NCI-H146 treated with DMSO at 0.1 percent for 48 hours (cell line): ENCODE measurements around the gene HTR7.
"Not testable (repeated sequence)": the region's sequence is repeated elsewhere in the genome, so short reads cannot be mapped to it uniquely, and the experiment has no call there.

ENCODE experiments used
- DNase-seq: peaks from one replicate; lab custom pipeline; 2025; ENCODE audit not compliant: unreplicated experiment; lab: John Stamatoyannopoulos, UW

The HTR7 gene

GRCh38 chr10:90858461-90858968, 676 bp upstream of the HTR7 start:
- no peak for DNase-seq

- DNase-seq = no peak
Measured at GRCh38 chr10:90856964-90857634, 740 bp downstream of the HTR7 start.

- DNase-seq = no peak
Measured at GRCh38 chr10:90856261-90856660, 1.6 kb downstream of the HTR7 start.

GRCh38 chr10:90855126-90855525, 2.7 kb downstream of the HTR7 start:
- DNase-seq = no peak

GRCh38 chr10:90849956-90850749, 7.7 kb downstream of the HTR7 start:
- DNase-seq = no peak

- DNase-seq = no peak
Measured at GRCh38 chr10:90847436-90847835, 10.4 kb downstream of the HTR7 start.

- DNase-seq = no peak
Measured at GRCh38 chr10:90846746-90847145, 11.1 kb downstream of the HTR7 start.

GRCh38 chr10:90845726-90846125, 12.1 kb downstream of the HTR7 start:
- no peak for DNase-seq

GRCh38 chr10:90842725-90843124, 15.1 kb downstream of the HTR7 start:
- no peak for DNase-seq

GRCh38 chr10:90837486-90837885, 20.4 kb downstream of the HTR7 start:
- DNase-seq = no peak

- no peak for DNase-seq
Measured at GRCh38 chr10:90834326-90834725, 23.5 kb downstream of the HTR7 start.

- DNase-seq = no peak
Measured at GRCh38 chr10:90832111-90832510, 25.7 kb downstream of the HTR7 start.

- no peak for DNase-seq
Measured at GRCh38 chr10:90822508-90822907, 35.3 kb downstream of the HTR7 start.

GRCh38 chr10:90821864-90822263, 36.0 kb downstream of the HTR7 start:
- DNase-seq = not testable (repeated sequence)

GRCh38 chr10:90819911-90820310, 37.9 kb downstream of the HTR7 start:
- no peak for DNase-seq

GRCh38 chr10:90818736-90819135, 39.1 kb downstream of the HTR7 start:
- no peak for DNase-seq

- no peak for DNase-seq
Measured at GRCh38 chr10:90817128-90817889, 40.5 kb downstream of the HTR7 start.

GRCh38 chr10:90816466-90816865, 41.4 kb downstream of the HTR7 start:
- DNase-seq = no peak

GRCh38 chr10:90813594-90814365, 44.1 kb downstream of the HTR7 start:
- no peak for DNase-seq

GRCh38 chr10:90807106-90807505, 50.7 kb downstream of the HTR7 start:
- DNase-seq = not testable (repeated sequence)

GRCh38 chr10:90806677-90807076, 51.2 kb downstream of the HTR7 start:
- no peak for DNase-seq
